Sigmoid colon (tissue), 4 donors: ENCODE data around the gene SERPINB3.

ENCODE experiments used
- CTCF ChIP-seq, 4 experiments: fragments of 450-650 bp in 3 of 4; fragments of 200-600 bp in 1 of 4; IDR thresholded peaks; one replicate each; pipeline ENCODE4 v1.5.1; 2016 to 2019; ENCODE audit warnings: antibody characterized with exemption in 4 of 4, mild to moderate bottlenecking in 3 of 4, moderate library complexity in 2 of 4
- EP300 ChIP-seq, 4 donors: sonication (generic); formaldehyde crosslinking; IDR thresholded peaks; one replicate each; pipeline ENCODE4 v1.6.1; 2017; ENCODE audit warnings: antibody characterized with exemption in 4 of 4
- POLR2A ChIP-seq, 2 donors: fragments of 450-650 bp; IDR thresholded peaks; one replicate each; pipeline ENCODE4 v1.6.1; 2016; ENCODE audit warnings: antibody characterized with exemption in 2 of 2, mild to moderate bottlenecking in 2 of 2, moderate library complexity in 2 of 2
- POLR2AphosphoS5 ChIP-seq, 4 donors: sonication (generic); formaldehyde crosslinking; IDR thresholded peaks; one replicate each; pipeline ENCODE4 v1.6.1; 2017; ENCODE audit warnings: antibody characterized with exemption in 4 of 4

GRCh38 chr18:63664571-63664970 lies 2.9 kb upstream of the SERPINB3 start:
- TF ChIP-seq CTCF (IDR thresholded peaks at IDR 0.05): no peak
- TF ChIP-seq EP300 (IDR thresholded peaks at IDR 0.05): no peak
- TF ChIP-seq POLR2AphosphoS5 (IDR thresholded peaks at IDR 0.05): no peak
- no peak for TF ChIP-seq POLR2A (IDR thresholded peaks at IDR 0.05)
